Activated CD4-positive, alpha-beta T cell treated with anti-CD3 and anti-CD28 coated beads, Interleukin-2, amount 50 U/mL, for 16 hours (primary cell): Measurements from ENCODE around the gene SNX4.

Experiments used
- DNase-seq: peaks from one replicate; pipeline ENCODE4 v3.0.0-alpha.2; 2020

SNX4 gene

GRCh38 chr3:125398952-125399351 is 121.0 kb downstream of the SNX4 start:
- DNase-seq, result no peak
